Prostate gland (tissue), 2 donors: ENCODE measurements around the gene PEX11A. TPM values are rescaled to one million over a fixed set of nuclear protein-coding genes. Genes with fewer than 3 reads are reported as not detected.
A peak's percentile ranks its signal among the peaks of the same experiment; 100 is the strongest.

Experiments used
- DNase-seq: peaks from one replicate; pipeline ENCODE4 v3.0.0-alpha.2; 2019; ENCODE audit warnings: low spot score
- H3K27ac ChIP-seq, 2 donors: fragments of 200-600 bp; sonication (generic); 2 replicates each; pipeline ENCODE4 v1.5.1; 2017 to 2019
- H3K27me3 ChIP-seq: fragments of 200-600 bp; sonication (generic); replicated peaks from 2 replicates; pipeline ENCODE4 v1.5.1; 2019; ENCODE audit not compliant: insufficient read depth
- H3K36me3 ChIP-seq, 2 donors: fragments of 200-600 bp; sonication (generic); 1 replicate in 1 of 2; 2 replicates in 1 of 2; pipeline versions ENCODE4 v1.5.1 to v1.8.1; 2017 to 2019
- H3K4me1 ChIP-seq: fragments of 200-600 bp; sonication (generic); replicated peaks from 2 replicates; pipeline ENCODE4 v1.5.1; 2019
- H3K4me3 ChIP-seq, 2 donors: fragments of 200-600 bp; sonication (generic); 2 replicates each; pipeline ENCODE4 v1.5.1; 2017 to 2019
- H3K9me3 ChIP-seq: fragments of 200-600 bp; sonication (generic); 2 replicates; pipeline ENCODE4 v1.5.1; 2017
- CTCF ChIP-seq, 4 experiments: fragments of 200-600 bp in 2 of 4; fragments of 450-650 bp in 2 of 4; sonication (generic) in 2 of 4; IDR thresholded peaks; 1 replicate in 3 of 4; 2 replicates in 1 of 4; pipeline ENCODE4 v1.5.1; 2016 to 2019; ENCODE audit warnings: antibody characterized with exemption in 4 of 4, mild to moderate bottlenecking in 2 of 4, moderate library complexity in 2 of 4
- POLR2A ChIP-seq: fragments of 450-650 bp; IDR thresholded peaks from one replicate; pipeline ENCODE4 v1.6.1; 2016; ENCODE audit warnings: antibody characterized with exemption, mild to moderate bottlenecking
- POLR2AphosphoS5 ChIP-seq: sonication (generic); formaldehyde crosslinking; IDR thresholded peaks from one replicate; pipeline ENCODE4 v1.6.1; 2017; ENCODE audit warnings: antibody characterized with exemption
- WGBS: methylation state at CpG from one replicate; pipeline ENCODE4 v1.1.5; 2018; 5-methylcytosine and 5-hydroxymethylcytosine counted together
- intact Hi-C: fragments of 100-400 bp; cut with DNase I; formaldehyde crosslinking; loops from one replicate; pipeline ENCODE4 v1.14.2; 2022
- total RNA-seq, 2 donors: library from RNA; depleted of rRNA; stranded (reverse); fragments of >200 nt; gene quantifications; one replicate each; pipeline ENCODE4 v1.1.0, GENCODE V29; 2016

Gene PEX11A
- total RNA-seq, 2 donors from 2014 or later: 13.5 to 23.3 TPM

GRCh38 chr15:89648106-89649012, 42.2 kb downstream of the PEX11A start:
- WGBS: 88% methylated on average over 75 of the region's 102 CpGs
- Histone ChIP-seq H3K4me3 (no peak overlapping the region), H3K36me3 (no peaks in the 10 kb centered on the region), H3K4me1 (no peaks in the 10 kb centered on the region), H3K27ac (no peak overlapping the region), H3K27me3 (no peaks in the 10 kb centered on the region), H3K9me3 (no peaks in the 10 kb centered on the region)
- no peak for DNase-seq
- intact Hi-C loops: loop anchor here (10.0 kb wide), 1 partner anchor 96 kb away; no protein-coding TSS in a partner anchor
- TF ChIP-seq POLR2AphosphoS5 (no peak), POLR2A (no peak), CTCF (IDR thresholded peaks at IDR 0.05) (no peak)

GRCh38 chr15:89647191-89647851, 43.2 kb downstream of the PEX11A start:
- intact Hi-C loops: loop anchor here (10.0 kb wide), 1 partner anchor 97 kb away; no protein-coding TSS in a partner anchor
- Histone ChIP-seq H3K4me1 (no peaks in the 10 kb centered on the region), H3K9me3 (no peaks in the 10 kb centered on the region), H3K4me3 (no peak overlapping the region), H3K36me3 (no peaks in the 10 kb centered on the region), H3K27me3 (no peaks in the 10 kb centered on the region), H3K27ac (no peak overlapping the region)
- 59% methylated on average over 25 of the region's 25 CpGs for WGBS
- DNase-seq: peak; percentile 68
- no peak for TF ChIP-seq POLR2AphosphoS5
- TF ChIP-seq CTCF (IDR thresholded peaks at IDR 0.05): peak; percentile 60 to 81 (median 72)
- no peak for TF ChIP-seq POLR2A

- H3K27me3 ChIP-seq: no peaks in the 10 kb centered on the region
- no peak for TF ChIP-seq POLR2AphosphoS5
- no peak for TF ChIP-seq CTCF (IDR thresholded peaks at IDR 0.05)
- TF ChIP-seq POLR2A: no peak
- H3K4me3 ChIP-seq: no peak overlapping the region
- H3K36me3 ChIP-seq: no peaks in the 10 kb centered on the region
- H3K27ac ChIP-seq: no peak overlapping the region
- no peaks in the 10 kb centered on the region for H3K4me1 ChIP-seq
- intact Hi-C loops: loop anchor here (10.0 kb wide), 1 partner anchor 98 kb away; no protein-coding TSS in a partner anchor
- no peaks in the 10 kb centered on the region for H3K9me3 ChIP-seq
- 86% methylated on average over 20 of the region's 22 CpGs for WGBS
- no peak for DNase-seq
Measured at GRCh38 chr15:89646416-89647141, 44.0 kb downstream of the PEX11A start.

- 97% methylated on average over 6 of the region's 8 CpGs for WGBS
Measured at GRCh38 chr15:89645680-89646079, 44.9 kb downstream of the PEX11A start.

More at GRCh38 chr15:89645680-89646079, 44.9 kb downstream of the PEX11A start:
- H3K4me1 ChIP-seq: no peaks in the 10 kb centered on the region
- TF ChIP-seq POLR2AphosphoS5 (no peak), POLR2A (no peak), CTCF (IDR thresholded peaks at IDR 0.05) (no peak)
- H3K9me3 ChIP-seq: no peaks in the 10 kb centered on the region
- no peak overlapping the region for H3K4me3 ChIP-seq
- intact Hi-C loops: loop anchor here (10.0 kb wide), 1 partner anchor 99 kb away; no protein-coding TSS in a partner anchor
- no peak overlapping the region for H3K27ac ChIP-seq
- DNase-seq: no peak
- H3K36me3 ChIP-seq: no peaks in the 10 kb centered on the region
- H3K27me3 ChIP-seq: no peaks in the 10 kb centered on the region
